ENCODE results near the gene SNTB2. TPM values are rescaled to one million over a fixed set of nuclear protein-coding genes. Genes with fewer than 3 reads are reported as not detected.

The SNTB2 gene
- total RNA-seq (2022; extraction: Qiagen RNA extraction): 6.0 to 9.6 TPM (median 7.3 TPM) in 5 replicates

DNA sequence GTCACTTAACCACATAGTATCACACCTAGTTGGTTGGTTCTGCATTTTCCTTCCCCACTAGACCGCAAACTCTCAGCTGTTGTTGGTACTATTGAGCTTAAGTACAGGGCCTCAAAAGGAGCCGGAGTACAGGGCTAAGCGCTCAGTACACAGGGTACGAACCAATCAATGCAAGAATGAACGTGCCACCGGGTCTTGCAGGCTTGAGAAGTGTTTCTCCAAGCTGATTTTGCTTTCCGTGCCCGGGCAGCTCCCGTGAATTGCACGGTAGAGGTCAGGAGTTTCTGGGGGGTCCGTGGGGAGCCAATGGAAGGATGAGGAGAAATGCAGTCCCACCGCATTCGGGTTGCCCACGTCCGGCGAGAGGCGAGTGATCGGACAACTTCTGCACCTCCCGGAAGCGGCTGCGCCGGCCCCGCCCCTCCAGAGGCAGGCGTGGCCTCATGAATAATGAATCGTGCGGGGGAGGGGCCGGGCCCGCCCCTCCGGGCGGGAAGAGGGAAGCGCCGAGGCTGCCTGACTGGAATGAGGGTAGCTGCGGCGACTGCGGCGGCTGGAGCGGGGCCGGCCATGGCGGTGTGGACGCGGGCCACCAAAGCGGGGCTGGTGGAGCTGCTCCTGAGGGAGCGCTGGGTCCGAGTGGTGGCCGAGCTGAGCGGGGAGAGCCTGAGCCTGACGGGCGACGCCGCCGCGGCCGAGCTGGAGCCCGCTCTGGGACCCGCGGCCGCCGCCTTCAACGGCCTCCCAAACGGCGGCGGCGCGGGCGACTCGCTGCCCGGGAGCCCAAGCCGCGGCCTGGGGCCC, at the start of gene SNTB2:
TSS of gene SNTB2 (plus strand) at position 523 of the 804 bp plus-strand sequence. CDS start at position 526, 3 bp downstream.

DNA sequence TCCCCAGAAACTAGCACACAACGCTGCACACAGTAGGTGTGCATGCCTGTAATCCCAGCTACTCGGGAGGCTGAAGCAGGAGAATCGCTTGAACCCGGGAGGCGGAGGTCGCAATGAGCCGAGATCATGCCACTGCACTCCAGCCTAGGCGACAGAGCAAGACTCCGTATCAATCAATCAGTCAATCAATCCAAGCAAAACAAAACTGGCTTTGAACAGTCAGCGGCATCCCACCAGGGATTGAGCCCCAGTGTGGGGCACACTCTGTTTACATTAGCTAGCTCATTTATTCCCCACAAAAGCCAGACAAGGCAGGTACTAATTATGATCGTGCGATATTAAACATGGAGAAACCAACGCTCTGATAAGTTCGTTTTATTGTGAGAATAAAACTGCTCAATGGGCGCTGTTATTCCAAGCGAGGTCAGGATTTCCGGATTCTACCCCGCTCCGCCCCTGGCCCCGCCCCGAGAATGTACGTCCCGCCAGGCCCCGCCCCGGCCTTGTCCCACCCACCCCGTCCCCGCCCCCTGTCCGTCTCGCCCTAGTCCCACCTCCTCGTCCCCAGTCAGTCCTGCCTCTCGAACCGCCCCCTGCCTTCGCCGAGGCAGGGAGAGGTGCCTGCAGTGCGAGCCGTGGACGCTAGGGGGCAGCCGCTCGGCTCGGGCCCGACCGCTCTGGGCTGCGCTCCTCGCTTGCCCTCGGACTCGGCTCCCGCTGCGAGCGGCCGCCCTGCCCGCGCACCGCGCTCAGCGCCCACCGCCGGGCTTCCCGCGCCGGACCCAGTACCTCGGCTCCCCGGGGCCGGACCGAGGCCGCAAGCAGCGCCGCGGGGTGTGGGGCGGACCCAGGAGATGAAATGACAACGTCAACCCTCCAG, 123.9 kb downstream of the SNTB2 start, which contains the start of gene VPS4A:
TSS of gene VPS4A (plus strand) at position 698 of the 880 bp plus-strand sequence. CDS start at position 860, 162 bp downstream.

DNA sequence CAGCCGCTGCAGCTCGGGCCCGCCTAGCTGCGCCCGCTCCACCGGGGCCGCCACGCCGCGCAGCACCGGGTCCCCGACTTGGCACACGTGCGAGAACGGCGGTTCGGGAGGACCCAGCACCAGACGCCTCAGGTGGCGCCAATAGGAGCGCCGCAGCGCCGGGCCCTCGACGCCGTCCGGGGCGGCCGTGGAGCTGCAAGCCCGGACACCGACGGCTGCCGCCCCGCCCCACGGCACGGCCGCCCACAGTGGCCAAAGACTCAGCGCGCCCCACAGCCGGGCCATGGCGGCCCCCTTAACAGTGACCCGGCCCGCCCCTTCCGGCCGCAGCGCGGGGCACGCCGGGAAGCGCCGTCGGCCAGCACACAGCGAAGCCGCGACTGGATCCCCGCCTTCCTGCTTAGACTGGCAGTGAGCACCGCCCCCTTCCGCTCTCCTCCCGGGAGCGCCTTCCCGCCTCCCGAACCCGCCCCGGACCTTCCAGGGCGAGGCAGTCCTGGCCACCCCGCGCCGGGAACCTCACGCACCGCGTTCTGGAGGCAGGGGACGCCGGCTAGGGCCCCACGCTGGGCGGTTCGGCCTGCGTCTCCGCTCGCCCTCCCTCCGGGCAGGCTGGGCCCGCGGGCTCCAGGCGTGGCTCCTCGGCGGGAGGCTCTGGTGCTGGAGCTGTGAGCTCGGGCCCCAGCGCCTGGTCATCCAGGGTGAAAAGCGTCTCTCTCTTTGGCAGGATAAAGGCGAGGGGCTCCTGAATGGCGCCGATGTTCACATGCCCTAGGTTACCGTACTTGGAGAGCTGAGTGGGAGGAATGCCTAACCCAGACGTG, 143.5 kb downstream of the SNTB2 start, which contains the start of gene PDF:
TSS of gene PDF (minus strand) at position 303 of the 824 bp plus-strand sequence. CDS start at position 285, 18 bp downstream.

DNA sequence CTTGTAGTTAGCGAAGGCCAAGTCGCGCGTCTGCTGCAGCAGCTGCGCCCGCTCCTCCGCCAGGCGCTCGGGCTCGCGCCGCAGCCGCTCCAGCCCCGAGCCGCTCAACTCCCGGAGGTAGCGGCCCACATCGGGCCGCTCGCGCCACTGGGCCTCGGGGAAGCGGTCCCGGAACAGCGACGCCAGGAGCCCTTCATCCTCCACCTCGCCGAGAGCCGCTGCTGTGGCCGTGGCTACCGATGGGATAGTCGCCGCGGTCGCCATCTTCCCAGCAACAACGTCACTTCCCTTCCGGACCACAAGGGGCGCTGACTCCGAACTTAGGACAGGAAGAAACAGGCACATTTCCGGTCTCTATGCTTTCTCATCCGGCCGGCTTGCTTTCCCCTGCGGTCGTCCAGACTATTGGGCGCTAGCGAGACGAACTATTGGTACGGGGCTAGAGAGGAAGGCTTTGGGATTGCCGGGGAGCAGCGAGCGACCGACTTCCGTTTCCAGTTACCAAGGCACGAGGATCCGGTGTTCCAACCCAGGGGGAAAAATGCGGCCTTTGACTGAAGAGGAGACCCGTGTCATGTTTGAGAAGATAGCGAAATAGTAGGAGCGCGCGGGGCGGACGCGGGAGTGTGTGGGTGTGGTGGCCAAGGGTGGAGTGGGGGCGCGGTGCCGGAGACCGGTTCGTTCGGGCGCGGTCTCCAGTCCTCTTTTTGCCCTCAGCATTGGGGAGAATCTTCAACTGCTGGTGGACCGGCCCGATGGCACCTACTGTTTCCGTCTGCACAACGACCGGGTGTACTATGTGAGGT, 152.5 kb downstream of the SNTB2 start, which contains the start of the genes COG8 and NIP7:
TSS of gene COG8 (minus strand) at position 276 of the 806 bp plus-strand sequence. CDS start at position 264, 12 bp downstream.
TSS of gene NIP7 (plus strand) at position 484 of the 806 bp plus-strand sequence. CDS start at position 542, 58 bp downstream.

DNA sequence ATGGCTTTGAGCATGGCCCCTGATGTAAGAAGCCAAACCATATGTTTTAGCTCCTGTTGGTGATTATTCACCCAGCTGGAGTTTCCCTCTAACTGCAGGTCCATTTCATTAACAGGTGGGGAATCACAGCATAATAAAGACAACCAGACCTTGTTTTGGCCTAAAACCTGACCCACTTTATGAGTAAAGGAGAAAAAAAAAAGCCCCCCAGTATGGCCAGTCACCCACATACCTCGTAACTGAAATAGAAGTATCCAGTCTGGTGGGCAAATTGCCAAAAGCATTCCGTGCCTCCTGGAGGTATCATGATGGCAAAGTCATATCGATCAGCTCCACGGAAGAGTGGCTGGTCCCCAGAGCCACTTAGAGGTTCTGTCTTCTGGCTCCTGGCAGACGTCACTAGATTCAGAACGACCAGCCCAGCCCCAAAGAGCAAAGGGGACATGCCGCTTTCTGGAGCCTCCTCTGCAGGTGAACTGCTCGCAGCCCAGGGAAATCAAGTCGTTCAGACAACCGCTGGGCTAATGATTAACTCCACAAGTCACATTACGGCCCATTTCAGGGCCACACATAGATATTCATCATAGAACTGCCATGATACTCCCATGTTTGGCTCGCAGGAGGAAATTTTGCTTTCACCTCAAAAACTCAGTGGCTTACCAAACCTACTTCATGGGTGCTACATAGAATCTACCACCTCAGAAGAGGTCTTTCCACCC, 164.5 kb downstream of the SNTB2 start, which contains the start of gene TMED6:
TSS of gene TMED6 (minus strand) at position 478 of the 719 bp plus-strand sequence. CDS start at position 445, 33 bp downstream.

Other genes starting within 250 kb of the SNTB2 start
- gene HAS3, start 81.5 kb upstream of the SNTB2 start, total RNA-seq (2022; extraction: Qiagen RNA extraction): 38.1 to 54.0 TPM (median 46.8 TPM) in 5 replicates
- gene CHTF8, start 54.6 kb upstream of the SNTB2 start, total RNA-seq (2022; extraction: Qiagen RNA extraction): 122 to 131 TPM (median 129 TPM) in 5 replicates
- gene UTP4, start 54.5 kb upstream of the SNTB2 start, total RNA-seq (2022; extraction: Qiagen RNA extraction): 83.3 to 87.6 TPM (median 85.2 TPM) in 5 replicates
- gene VPS4A, start 124.2 kb downstream of the SNTB2 start, total RNA-seq (2022; extraction: Qiagen RNA extraction): 30.0 to 33.6 TPM (median 31.6 TPM) in 5 replicates
- gene PDF, start 143.4 kb downstream of the SNTB2 start, total RNA-seq (2022; extraction: Qiagen RNA extraction): 20.4 to 44.6 TPM (median 42.9 TPM) in 5 replicates
- 20.4 to 28.3 TPM (median 26.6 TPM) in 5 replicates for gene COG8, start 152.4 kb downstream of the SNTB2 start, total RNA-seq (2022; extraction: Qiagen RNA extraction)
- gene NIP7, start 152.6 kb downstream of the SNTB2 start, total RNA-seq (2022; extraction: Qiagen RNA extraction): 52.7 to 72.3 TPM (median 55.2 TPM) in 5 replicates
- 0.11 TPM in 1 of 5 replicates, not detected in the others for gene TMED6, start 164.6 kb downstream of the SNTB2 start, total RNA-seq (2022; extraction: Qiagen RNA extraction)
- gene TERF2, start 198.8 kb downstream of the SNTB2 start, total RNA-seq (2022; extraction: Qiagen RNA extraction): 19.4 to 24.6 TPM (median 22.2 TPM) in 5 replicates
- 192 to 213 TPM (median 206 TPM) in 5 replicates for gene CYB5B, start 237.5 kb downstream of the SNTB2 start, total RNA-seq (2022; extraction: Qiagen RNA extraction)